Femur (tissue), 1 donor: ENCODE measurements around the gene FAM227B.

Source experiments
- DNase-seq: peaks from one replicate; pipeline ENCODE4 v3.0.0-alpha.2; 2017

The FAM227B gene

DNA sequence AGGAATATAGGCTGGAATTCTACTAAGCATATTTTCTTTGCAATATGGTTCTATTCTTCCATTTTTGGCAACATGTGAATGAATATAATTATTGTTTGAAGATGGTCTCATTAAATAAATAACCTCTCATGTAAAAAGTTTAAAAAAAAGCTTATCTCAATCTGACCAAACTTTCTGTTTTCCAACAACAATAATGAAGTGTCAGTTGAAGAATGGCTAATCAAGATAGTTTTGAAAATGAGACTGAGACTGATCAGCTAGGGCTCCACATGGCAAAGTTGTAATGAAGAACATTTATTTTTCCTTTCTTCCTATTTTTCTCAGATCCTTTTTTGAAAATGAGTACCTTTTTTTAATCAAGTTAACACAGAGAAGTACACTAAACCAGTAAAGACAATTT, 333.1 kb downstream of the FAM227B start:
- DNase-seq = no peak

DNA sequence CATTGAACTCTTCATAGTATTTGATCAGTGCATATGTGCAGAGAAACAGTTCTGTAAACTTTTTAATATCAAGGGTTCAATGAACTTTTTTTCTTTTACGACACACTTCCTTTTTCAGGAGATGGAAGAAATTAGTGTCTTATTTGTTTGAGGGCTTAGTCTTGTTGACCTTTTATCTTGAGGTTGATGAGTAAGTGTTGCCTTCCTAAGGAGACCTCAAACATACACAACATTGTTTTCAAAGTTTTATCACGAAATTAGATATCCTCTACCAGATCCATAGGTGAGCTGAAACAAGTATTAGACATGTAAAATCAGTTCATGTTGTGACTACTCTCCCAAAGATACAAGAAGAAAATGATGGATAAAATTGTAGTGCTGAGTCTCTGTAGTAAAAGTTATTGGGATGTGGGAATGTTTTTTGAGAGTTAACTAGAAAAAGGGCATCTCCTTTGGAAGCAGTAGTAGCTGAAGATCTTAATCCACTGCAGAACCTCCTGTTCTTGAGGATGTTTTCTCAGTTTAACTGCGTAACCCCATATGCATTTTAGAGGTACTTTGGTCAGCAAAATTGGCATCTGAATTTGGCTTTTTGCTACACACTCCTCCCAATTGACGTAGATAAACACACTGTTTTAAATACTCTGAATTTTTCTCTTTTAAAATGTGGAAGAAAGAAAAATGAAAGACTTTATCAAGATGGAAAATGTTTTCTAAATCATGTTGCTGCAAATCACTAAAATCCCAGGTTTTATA, 333.8 kb downstream of the FAM227B start:
- no peak for DNase-seq

GRCh38 chr15:49282366-49282765, 338.3 kb downstream of the FAM227B start:
- DNase-seq = peak; percentile 50

GRCh38 chr15:49279521-49280456, 340.8 kb downstream of the FAM227B start:
- no peak for DNase-seq

- no peak for DNase-seq
These were observed 341.9 kb downstream of the FAM227B start for GRCh38 chr15:49278751-49279150.
